Thyroid gland (tissue), 4 donors: Measurements from ENCODE around the gene NPTN. TPM values are rescaled to one million over a fixed set of nuclear protein-coding genes. Genes with fewer than 3 reads are reported as not detected.
A peak's percentile ranks its signal among the peaks of the same experiment; 100 is the strongest.

ENCODE experiments used
- DNase-seq, 2 donors: peaks; one replicate each; pipeline ENCODE4 v3.0.0-alpha.2; 2019
- H3K27ac ChIP-seq, 3 donors: fragments of 200-600 bp; sonication (generic); 1 replicate in 2 of 3; 2 replicates in 1 of 3; pipeline ENCODE4 v1.5.1; 2016 to 2019; ENCODE audit warnings: mild to moderate bottlenecking in 1 of 3, moderate library complexity in 1 of 3
- H3K27me3 ChIP-seq: fragments of 200-600 bp; sonication (generic); one replicate; pipeline ENCODE4 v1.5.1; 2019
- H3K36me3 ChIP-seq, 2 donors: fragments of 200-600 bp; sonication (generic); one replicate each; pipeline ENCODE4 v1.5.1; 2016 to 2019
- H3K4me1 ChIP-seq, 2 donors: fragments of 200-600 bp; sonication (generic); one replicate each; pipeline ENCODE4 v1.5.1; 2017 to 2019
- H3K4me3 ChIP-seq, 3 donors: fragments of 200-600 bp; sonication (generic); replicated peaks in 1 of 3; 1 replicate in 2 of 3; 2 replicates in 1 of 3; pipeline ENCODE4 v1.5.1; 2016; ENCODE audit warnings: mild to moderate bottlenecking in 1 of 3
- H3K9me3 ChIP-seq: fragments of 200-600 bp; sonication (generic); one replicate; pipeline ENCODE4 v1.5.1; 2017
- CTCF ChIP-seq, 6 experiments: fragments of 200-600 bp in 3 of 6; fragments of 450-650 bp in 3 of 6; sonication (generic) in 3 of 6; IDR thresholded peaks; one replicate each; pipeline ENCODE4 v1.5.1; 2016 to 2019; ENCODE audit warnings: antibody characterized with exemption in 6 of 6, mild to moderate bottlenecking in 2 of 6, inconsistent platforms in 1 of 6, moderate library complexity in 1 of 6
- POLR2A ChIP-seq, 2 donors: fragments of 450-650 bp; IDR thresholded peaks; one replicate each; pipeline ENCODE4 v1.6.1; 2017; ENCODE audit warnings: antibody characterized with exemption in 2 of 2, mild to moderate bottlenecking in 2 of 2, moderate library complexity in 1 of 2
- WGBS, 2 donors: methylation state at CpG; one replicate each; pipeline ENCODE4 v1.1.5; 2017; 5-methylcytosine and 5-hydroxymethylcytosine counted together
- intact Hi-C: fragments of 100-400 bp; cut with DNase I; formaldehyde crosslinking; loops from one replicate; pipeline ENCODE4 v1.15.1; 2023
- total RNA-seq, 4 donors: library from RNA; depleted of rRNA; stranded (reverse); fragments of >200 nt; gene quantifications; one replicate each; pipeline ENCODE4 v1.2.3, GENCODE V29; 2016

The NPTN gene
- total RNA-seq, 4 donors from 2014 or later, result 86.7 to 134 (median 124) TPM

- Histone ChIP-seq H3K9me3 (no peaks in the 10 kb centered on the region), H3K27me3 (no peaks in the 10 kb centered on the region), H3K27ac (peak overlapping the region in 1 of 3 donors; percentile 13), H3K4me3 (no peak overlapping the region), H3K36me3 (no peaks in the 10 kb centered on the region), H3K4me1 (peaks cover 8 to 42% of the 10 kb centered on the region in 2 donors)
- TF ChIP-seq CTCF (IDR thresholded peaks at IDR 0.05) (no peak), POLR2A (IDR thresholded peaks at IDR 0.05) (no peak)
- intact Hi-C loops, result no loop called here
- WGBS, 2 donors, result 91% methylated on average over 1 of the region's 1 CpG
- DNase-seq, result no peak
These were observed 24.7 kb downstream of the NPTN start for GRCh38 chr15:73608475-73608874.

DNA sequence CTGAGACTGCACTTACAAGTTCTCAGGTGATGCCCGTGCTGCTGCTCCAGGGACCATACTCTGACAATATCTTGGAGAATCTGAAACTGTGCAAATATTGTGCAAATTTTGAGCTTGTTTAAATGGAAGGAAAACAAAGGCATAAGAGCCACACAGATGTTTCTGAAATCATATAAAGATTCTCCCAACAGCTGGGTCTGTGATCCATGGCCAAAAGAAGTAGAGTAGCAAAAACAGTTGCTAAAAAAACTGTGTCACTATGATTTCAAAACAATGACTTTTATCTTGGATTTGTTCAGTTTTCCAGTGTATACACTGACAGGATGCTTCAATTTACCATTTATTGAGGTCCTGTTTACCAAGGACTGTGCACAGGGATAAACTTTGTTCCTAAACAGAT is 25.3 kb downstream of the NPTN start:
- H3K4me1 ChIP-seq, result peaks cover 8 to 46% of the 10 kb centered on the region in 2 donors
- intact Hi-C loops, result no loop called here
- TF ChIP-seq POLR2A (IDR thresholded peaks at IDR 0.05) (no peak), CTCF (IDR thresholded peaks at IDR 0.05) (no peak)
- no peak overlapping the region for H3K4me3 ChIP-seq
- no peaks in the 10 kb centered on the region for H3K9me3 ChIP-seq
- H3K27ac ChIP-seq, result no peak overlapping the region
- no peaks in the 10 kb centered on the region for H3K36me3 ChIP-seq
- WGBS, 2 donors, result 85 to 90% methylated on average over 1 of the region's 1 CpG
- no peak for DNase-seq
- no peaks in the 10 kb centered on the region for H3K27me3 ChIP-seq

- H3K27ac ChIP-seq, result no peak overlapping the region
These were observed 25.8 kb downstream of the NPTN start for GRCh38 chr15:73607405-73607804.

DNA sequence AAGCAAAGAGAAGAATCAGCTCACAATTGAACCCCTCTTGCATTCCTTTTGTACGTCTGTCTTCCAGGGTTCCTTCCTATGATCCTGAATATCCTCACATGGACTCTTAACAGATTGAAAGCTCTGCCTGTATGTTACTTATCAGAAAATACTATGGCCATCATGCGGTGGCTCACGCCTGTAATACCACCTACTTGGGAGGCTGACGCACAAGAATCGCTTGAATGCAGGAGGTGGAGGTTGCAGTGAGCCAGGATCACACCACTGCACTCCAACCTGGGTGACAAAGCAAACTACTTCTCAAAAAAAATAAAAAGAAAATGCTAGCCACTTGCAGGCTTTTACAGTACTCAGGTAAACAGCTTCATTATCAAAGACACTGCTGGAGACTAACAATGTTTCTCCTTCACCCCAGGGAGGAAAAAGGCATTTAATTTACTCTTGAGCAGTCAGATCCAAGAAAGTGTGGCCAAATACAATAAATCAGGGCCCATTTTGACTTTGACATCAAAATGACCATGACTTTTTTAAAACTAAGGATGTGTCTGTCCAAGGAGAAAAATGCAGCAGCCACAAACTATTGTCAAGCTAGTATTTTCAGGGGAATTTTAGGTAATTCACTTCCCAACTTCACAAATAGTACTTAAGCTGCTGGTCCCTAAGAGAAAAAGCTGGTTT is 27.3 kb downstream of the NPTN start:
- H3K4me3 ChIP-seq, result no peak overlapping the region
- peak in 1 of 2 donors; percentile 14 for DNase-seq
- intact Hi-C loops, result no loop called here
- TF ChIP-seq POLR2A (IDR thresholded peaks at IDR 0.05) (no peak), CTCF (IDR thresholded peaks at IDR 0.05) (no peak)
- H3K27ac ChIP-seq, result no peak overlapping the region
- H3K36me3 ChIP-seq, result no peaks in the 10 kb centered on the region
- WGBS, 2 donors, result 94 to 97% methylated on average over 5 of the region's 5 CpGs
- H3K9me3 ChIP-seq, result no peaks in the 10 kb centered on the region
- no peaks in the 10 kb centered on the region for H3K27me3 ChIP-seq
- peaks cover 23 to 64% of the 10 kb centered on the region in 2 donors for H3K4me1 ChIP-seq

More at GRCh38 chr15:73607405-73607804, 25.8 kb downstream of the NPTN start:
- Histone ChIP-seq H3K4me3 (no peak overlapping the region), H3K4me1 (peaks cover 8 to 50% of the 10 kb centered on the region in 2 donors), H3K36me3 (no peaks in the 10 kb centered on the region), H3K9me3 (no peaks in the 10 kb centered on the region), H3K27me3 (no peaks in the 10 kb centered on the region)
- no peak for DNase-seq
- TF ChIP-seq POLR2A (IDR thresholded peaks at IDR 0.05), result no peak
- no peak for TF ChIP-seq CTCF (IDR thresholded peaks at IDR 0.05)
- intact Hi-C loops, result no loop called here
- WGBS, 2 donors, result 88 to 89% methylated on average over 2 of the region's 2 CpGs

- Histone ChIP-seq H3K27ac (no peak overlapping the region), H3K36me3 (no peaks in the 10 kb centered on the region), H3K27me3 (no peaks in the 10 kb centered on the region), H3K4me3 (no peak overlapping the region), H3K4me1 (peaks cover 32 to 65% of the 10 kb centered on the region in 2 donors), H3K9me3 (no peaks in the 10 kb centered on the region)
- intact Hi-C loops, result no loop called here
- TF ChIP-seq CTCF (IDR thresholded peaks at IDR 0.05) (no peak), POLR2A (IDR thresholded peaks at IDR 0.05) (no peak)
- DNase-seq, result no peak
- 100% methylated on average over 1 of the region's 1 CpG for WGBS, 2 donors
These were observed 28.7 kb downstream of the NPTN start for GRCh38 chr15:73604477-73604876.
